HEK293 (cell line): ENCODE measurements around the gene USP16.
"Not testable (repeated sequence)": the region's sequence is repeated elsewhere in the genome, so short reads cannot be mapped to it uniquely, and the experiment has no call there.

Experiments used
- CTCF ChIA-PET: fragments of 350-600 bp; formaldehyde crosslinking; extraction: SDS; loops from one replicate; lab custom pipeline; 2021; ENCODE audit warnings: antibody characterized with exemption; lab: Yijun Ruan, JAX
- POLR2A ChIA-PET: fragments of 300-600 bp; formaldehyde crosslinking; extraction: SDS; loops from one replicate; lab custom pipeline; 2020; ENCODE audit warnings: antibody characterized with exemption, inconsistent platforms; lab: Yijun Ruan, JAX
- H3K27ac ChIP-seq: fragments of 200-500 bp; sonication (Bioruptor generic); 2 replicates; pipeline ENCODE4 v1.5.1; 2014; ENCODE audit warnings: low read depth, low read length, control low read depth, inconsistent platforms; ENCODE audit errors: extremely low read depth
- H3K36me3 ChIP-seq, 2 experiments: fragments of 200-500 bp in 1 of 2; sonication (Bioruptor generic) in 1 of 2; 1 replicate in 1 of 2; 2 replicates in 1 of 2; pipeline ENCODE4 v1.5.1; 2014 to 2017; ENCODE audit warnings: inconsistent platforms in 2 of 2, low read length in 2 of 2; ENCODE audit not compliant: control insufficient read depth in 2 of 2, insufficient read depth in 1 of 2
- H3K4me1 ChIP-seq: fragments of 200-500 bp; sonication (Bioruptor generic); 2 replicates; pipeline ENCODE4 v1.5.1; 2014; ENCODE audit warnings: mild to moderate bottlenecking, low read length, inconsistent platforms; ENCODE audit not compliant: control insufficient read depth, insufficient read depth
- H3K4me3 ChIP-seq: 2 replicates; pipeline ENCODE4 v1.5.1; 2011; ENCODE audit warnings: low read depth, mild to moderate bottlenecking, control low read depth, low read length, moderate library complexity
- H3K9me3 ChIP-seq: fragments of 200-500 bp; sonication (Bioruptor generic); 2 replicates; pipeline ENCODE4 v1.5.1; 2014; ENCODE audit warnings: low read depth, low read length, inconsistent platforms; ENCODE audit not compliant: control insufficient read depth, insufficient read depth
- BCL11B ChIP-seq: fragments of 450-650 bp; formaldehyde crosslinking; IDR thresholded peaks from 2 replicates; pipeline ENCODE4 v1.5.1; 2016; ENCODE audit warnings: low read depth, missing biosample characterization, missing genetic modification characterization
- EGR2 ChIP-seq: fragments of 450-650 bp; formaldehyde crosslinking; IDR thresholded peaks from 2 replicates; pipeline ENCODE4 v1.5.1; 2016; ENCODE audit warnings: low read depth, missing biosample characterization, missing genetic modification characterization
- HIC1 ChIP-seq: fragments of 450-650 bp; formaldehyde crosslinking; IDR thresholded peaks from 2 replicates; pipeline ENCODE4 v1.5.1; 2016; ENCODE audit warnings: missing biosample characterization, missing genetic modification characterization
- PRDM1 ChIP-seq: fragments of 450-650 bp; formaldehyde crosslinking; IDR thresholded peaks from 2 replicates; pipeline ENCODE4; 2016; ENCODE audit warnings: missing biosample characterization, missing genetic modification characterization
- SP7 ChIP-seq: fragments of 450-650 bp; formaldehyde crosslinking; IDR thresholded peaks from 2 replicates; pipeline ENCODE4 v1.5.1; 2016; ENCODE audit warnings: missing biosample characterization, missing genetic modification characterization
- ZBTB11 ChIP-seq: fragments of 450-650 bp; formaldehyde crosslinking; conservative IDR thresholded peaks from 2 replicates; pipeline ENCODE4 v1.5.1; 2016; ENCODE audit warnings: low read depth, missing biosample characterization, missing genetic modification characterization
- ZFHX2 ChIP-seq: fragments of 450-650 bp; formaldehyde crosslinking; conservative IDR thresholded peaks from 2 replicates; pipeline ENCODE4 v1.5.1; 2016; ENCODE audit warnings: missing biosample characterization, missing genetic modification characterization
- ZNF223 ChIP-seq: fragments of 450-650 bp; formaldehyde crosslinking; IDR thresholded peaks from 2 replicates; pipeline ENCODE4 v1.5.1; 2016; ENCODE audit warnings: missing biosample characterization, missing genetic modification characterization
- ZNF239 ChIP-seq: fragments of 450-650 bp; formaldehyde crosslinking; IDR thresholded peaks from 2 replicates; pipeline ENCODE4 v1.5.1; 2016; ENCODE audit warnings: missing biosample characterization, missing genetic modification characterization
- ZNF341 ChIP-seq: fragments of 450-650 bp; formaldehyde crosslinking; IDR thresholded peaks from 2 replicates; pipeline ENCODE4; 2016; ENCODE audit warnings: low read depth, missing biosample characterization, missing genetic modification characterization
- ZNF426 ChIP-seq: fragments of 450-650 bp; formaldehyde crosslinking; IDR thresholded peaks from 2 replicates; pipeline ENCODE4 v1.5.1; 2017; ENCODE audit warnings: missing biosample characterization, missing genetic modification characterization, mild to moderate bottlenecking, inconsistent platforms, moderate library complexity
- ZNF501 ChIP-seq: fragments of 450-650 bp; formaldehyde crosslinking; IDR thresholded peaks from 2 replicates; pipeline ENCODE4 v1.5.1; 2016; ENCODE audit warnings: missing biosample characterization, missing genetic modification characterization
- ZNF514 ChIP-seq: fragments of 450-650 bp; formaldehyde crosslinking; IDR thresholded peaks from 2 replicates; pipeline ENCODE4 v1.5.1; 2016; ENCODE audit warnings: missing biosample characterization, missing genetic modification characterization
- ZNF610 ChIP-seq: fragments of 450-650 bp; formaldehyde crosslinking; IDR thresholded peaks from 2 replicates; pipeline ENCODE4 v1.5.1; 2016; ENCODE audit warnings: missing biosample characterization, missing genetic modification characterization, borderline replicate concordance
- ZNF654 ChIP-seq: fragments of 450-650 bp; formaldehyde crosslinking; IDR thresholded peaks from 2 replicates; pipeline ENCODE4 v1.5.1; 2016; ENCODE audit warnings: low read depth, missing biosample characterization, missing genetic modification characterization
- ZNF768 ChIP-seq: fragments of 450-650 bp; formaldehyde crosslinking; IDR thresholded peaks from 2 replicates; pipeline ENCODE4 v1.5.1; 2018; ENCODE audit warnings: missing biosample characterization, mild to moderate bottlenecking, missing genetic modification characterization
- TF ChIP-seq, protein P1 (sequence below): fragments of 450-650 bp; formaldehyde crosslinking; IDR thresholded peaks from 2 replicates; pipeline ENCODE4 v1.5.1; 2016; ENCODE audit warnings: missing biosample characterization, missing genetic modification characterization
- TF ChIP-seq, protein P2 (sequence below): fragments of 450-650 bp; formaldehyde crosslinking; IDR thresholded peaks from 2 replicates; pipeline ENCODE4; 2016; ENCODE audit warnings: missing biosample characterization, missing genetic modification characterization

USP16 gene

GRCh38 chr21:29008367-29008766, 16.1 kb upstream of the USP16 start (continued):
- TF ChIP-seq, protein P1, sequence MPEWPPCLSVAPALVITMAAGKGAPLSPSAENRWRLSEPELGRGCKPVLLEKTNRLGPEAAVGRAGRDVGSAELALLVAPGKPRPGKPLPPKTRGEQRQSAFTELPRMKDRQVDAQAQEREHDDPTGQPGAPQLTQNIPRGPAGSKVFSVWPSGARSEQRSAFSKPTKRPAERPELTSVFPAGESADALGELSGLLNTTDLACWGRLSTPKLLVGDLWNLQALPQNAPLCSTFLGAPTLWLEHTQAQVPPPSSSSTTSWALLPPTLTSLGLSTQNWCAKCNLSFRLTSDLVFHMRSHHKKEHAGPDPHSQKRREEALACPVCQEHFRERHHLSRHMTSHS, result no peak
- TF ChIP-seq ZBTB11 (tag by site-specific recombination) (no peak), BCL11B (no peak), EGR2 (no peak), ZNF501 (tag by site-specific recombination) (no peak), HIC1 (tag by site-specific recombination) (no peak), ZFHX2 (tag by site-specific recombination) (no peak), ZNF768 (tag by site-specific recombination) (no peak), ZNF223 (tag by site-specific recombination) (no peak), ZNF610 (tag by site-specific recombination) (no peak), ZNF514 (tag by site-specific recombination) (no peak)
- TF ChIP-seq, protein P2, sequence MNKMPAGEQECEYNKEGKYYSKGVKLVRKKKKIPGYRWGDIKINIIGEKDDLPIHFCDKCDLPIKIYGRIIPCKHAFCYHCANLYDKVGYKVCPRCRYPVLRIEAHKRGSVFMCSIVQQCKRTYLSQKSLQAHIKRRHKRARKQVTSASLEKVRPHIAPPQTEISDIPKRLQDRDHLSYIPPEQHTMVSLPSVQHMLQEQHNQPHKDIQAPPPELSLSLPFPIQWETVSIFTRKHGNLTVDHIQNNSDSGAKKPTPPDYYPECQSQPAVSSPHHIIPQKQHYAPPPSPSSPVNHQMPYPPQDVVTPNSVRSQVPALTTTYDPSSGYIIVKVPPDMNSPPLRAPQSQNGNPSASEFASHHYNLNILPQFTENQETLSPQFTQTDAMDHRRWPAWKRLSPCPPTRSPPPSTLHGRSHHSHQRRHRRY, result no peak

DNA sequence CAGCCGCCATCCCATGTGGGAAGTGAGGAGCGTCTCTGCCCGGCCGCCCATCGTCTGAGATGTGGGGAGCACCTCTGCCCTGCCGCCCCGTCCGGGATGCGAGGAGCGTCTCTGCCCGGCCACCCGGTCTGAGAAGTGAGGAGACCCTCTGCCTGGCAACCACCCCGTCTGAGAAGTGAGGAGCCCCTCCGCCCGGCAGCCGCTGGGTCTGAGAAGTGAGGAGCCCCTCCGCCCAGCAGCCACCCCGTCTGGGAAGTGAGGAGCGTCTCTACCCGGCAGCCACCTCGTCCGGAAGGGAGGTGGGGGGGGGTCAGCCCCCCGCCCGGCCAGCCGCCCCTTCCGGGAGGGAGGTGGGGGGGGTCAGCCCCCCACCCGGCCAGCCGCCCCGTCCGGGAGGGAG, 13.2 kb upstream of the USP16 start:
- H3K27ac ChIP-seq, H3K9me3 ChIP-seq, H3K4me3 ChIP-seq, H3K4me1 ChIP-seq, POLR2A ChIA-PET, CTCF ChIA-PET: not testable (repeated sequence)
- peaks cover 0 to 18% of the 10 kb centered on the region in 2 experiments; a peak in 2 of 3 replicates for H3K36me3 ChIP-seq

DNA sequence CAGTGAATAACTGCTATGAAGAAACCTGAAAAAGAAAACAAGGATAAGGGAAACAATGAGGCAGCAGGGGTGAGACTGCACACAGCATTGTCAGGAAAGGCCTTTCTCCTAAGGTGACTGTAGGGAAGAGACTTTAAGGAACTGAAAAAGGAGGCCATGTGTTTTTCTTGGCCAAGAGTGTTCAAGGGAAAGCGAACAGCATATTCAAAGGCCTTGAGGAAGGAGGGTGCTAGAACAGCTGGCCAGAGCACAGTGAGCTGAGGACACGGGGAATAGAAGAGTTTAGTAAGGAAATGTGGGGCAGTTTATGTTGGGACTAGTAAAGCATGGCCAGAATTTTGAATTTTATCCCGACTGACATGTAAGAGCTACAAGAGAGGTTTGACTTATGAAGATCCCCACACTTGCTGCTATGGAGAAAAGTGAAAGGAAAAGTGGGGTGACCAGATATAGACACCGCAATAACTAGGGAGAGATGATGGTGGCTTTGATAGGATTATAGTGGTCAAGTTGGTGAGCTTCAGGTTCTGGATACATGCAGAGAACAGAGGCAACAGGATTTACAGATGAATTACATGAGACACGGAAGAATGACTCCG, 6.7 kb upstream of the USP16 start:
- Histone ChIP-seq H3K9me3 (no peaks in the 10 kb centered on the region), H3K36me3 (no peaks in the 10 kb centered on the region; a peak in 1 of 3 replicates), H3K27ac (no peak overlapping the region), H3K4me1 (no peaks in the 10 kb centered on the region), H3K4me3 (no peak overlapping the region)
- ChIA-PET POLR2A (interaction anchor here (1.7 to 3.0 kb wide), 3 partner anchors 15 to 56 kb away, joined by 7 to 57 read pairs (median 12); partner anchors contain the start of genes CCT8 and LTN1), CTCF (interaction anchor here (0.8 kb wide), 1 partner anchor 12 kb away, joined by 3 read pairs; no protein-coding TSS in a partner anchor)
- TF ChIP-seq SP7 (tag by site-specific recombination) (0 out of 2 replicates have a peak, but pooled peaks have one; percentile 21), PRDM1 (peak; percentile 61), ZNF239 (0 out of 2 replicates have a peak, but pooled peaks have one; percentile 6), ZNF426 (tag by site-specific recombination) (no peak), ZNF341 (peak; percentile 76), ZNF654 (tag by site-specific recombination) (no peak)
- TF ChIP-seq, protein P2, result no peak
